ENCODE measurements around the gene GRWD1.

The GRWD1 gene

DNA sequence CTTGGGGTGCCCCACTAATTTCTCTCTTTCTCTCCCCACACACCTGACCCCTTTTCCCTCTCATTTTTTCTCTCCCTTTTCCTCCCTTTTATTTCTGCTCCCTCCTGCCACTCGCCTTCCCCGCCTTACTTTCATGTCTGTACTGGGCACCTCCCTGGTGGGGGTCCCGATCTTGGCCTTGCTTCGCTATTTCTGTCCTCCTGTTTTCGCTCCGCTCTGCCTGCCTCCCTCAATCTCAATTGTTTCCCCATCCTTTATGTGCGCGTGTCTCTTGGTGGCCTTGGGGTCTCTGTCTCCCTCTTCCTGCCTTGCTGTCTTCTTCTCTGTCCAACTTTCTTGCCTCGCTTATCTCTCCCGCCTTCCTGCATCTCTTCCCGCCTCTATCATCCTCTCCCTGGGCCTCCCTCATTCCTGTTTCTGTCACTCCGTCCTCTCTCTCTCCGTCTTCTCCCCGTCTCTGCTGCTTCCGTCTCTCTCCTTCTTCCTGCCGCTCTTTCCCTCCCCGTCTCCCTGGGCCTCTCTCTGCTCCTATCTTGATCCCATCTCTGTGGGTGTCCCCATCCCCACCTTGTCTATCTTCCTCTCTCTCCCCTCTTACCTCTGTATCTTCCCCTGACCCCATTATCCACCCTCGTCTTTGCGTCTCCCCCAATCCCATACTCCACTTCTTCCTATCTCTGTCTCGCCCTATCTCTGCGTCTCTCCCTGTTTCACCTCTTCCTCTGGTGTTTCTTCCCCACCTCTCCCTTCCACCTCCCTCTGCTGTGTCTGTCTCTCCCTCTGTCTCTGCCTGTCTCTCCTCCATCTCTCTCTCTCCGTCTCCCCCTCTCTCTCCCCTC lies 48.3 kb upstream of the GRWD1 start:
- TF ChIP-seq TCF12 (IDR thresholded peaks at IDR 0.05; ENCODE audit: low read depth) (no peak), TEAD4 (IDR thresholded peaks at IDR 0.05) (no peak), CEBPB (IDR thresholded peaks at IDR 0.05) (no peak), CREB1 (IDR thresholded peaks at IDR 0.05; ENCODE audit: low read depth) (no peak)
- TF ChIP-seq, protein P1, sequence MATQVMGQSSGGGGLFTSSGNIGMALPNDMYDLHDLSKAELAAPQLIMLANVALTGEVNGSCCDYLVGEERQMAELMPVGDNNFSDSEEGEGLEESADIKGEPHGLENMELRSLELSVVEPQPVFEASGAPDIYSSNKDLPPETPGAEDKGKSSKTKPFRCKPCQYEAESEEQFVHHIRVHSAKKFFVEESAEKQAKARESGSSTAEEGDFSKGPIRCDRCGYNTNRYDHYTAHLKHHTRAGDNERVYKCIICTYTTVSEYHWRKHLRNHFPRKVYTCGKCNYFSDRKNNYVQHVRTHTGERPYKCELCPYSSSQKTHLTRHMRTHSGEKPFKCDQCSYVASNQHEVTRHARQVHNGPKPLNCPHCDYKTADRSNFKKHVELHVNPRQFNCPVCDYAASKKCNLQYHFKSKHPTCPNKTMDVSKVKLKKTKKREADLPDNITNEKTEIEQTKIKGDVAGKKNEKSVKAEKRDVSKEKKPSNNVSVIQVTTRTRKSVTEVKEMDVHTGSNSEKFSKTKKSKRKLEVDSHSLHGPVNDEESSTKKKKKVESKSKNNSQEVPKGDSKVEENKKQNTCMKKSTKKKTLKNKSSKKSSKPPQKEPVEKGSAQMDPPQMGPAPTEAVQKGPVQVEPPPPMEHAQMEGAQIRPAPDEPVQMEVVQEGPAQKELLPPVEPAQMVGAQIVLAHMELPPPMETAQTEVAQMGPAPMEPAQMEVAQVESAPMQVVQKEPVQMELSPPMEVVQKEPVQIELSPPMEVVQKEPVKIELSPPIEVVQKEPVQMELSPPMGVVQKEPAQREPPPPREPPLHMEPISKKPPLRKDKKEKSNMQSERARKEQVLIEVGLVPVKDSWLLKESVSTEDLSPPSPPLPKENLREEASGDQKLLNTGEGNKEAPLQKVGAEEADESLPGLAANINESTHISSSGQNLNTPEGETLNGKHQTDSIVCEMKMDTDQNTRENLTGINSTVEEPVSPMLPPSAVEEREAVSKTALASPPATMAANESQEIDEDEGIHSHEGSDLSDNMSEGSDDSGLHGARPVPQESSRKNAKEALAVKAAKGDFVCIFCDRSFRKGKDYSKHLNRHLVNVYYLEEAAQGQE (IDR thresholded peaks at IDR 0.05; ENCODE audit: low read depth) = no peak

DNA sequence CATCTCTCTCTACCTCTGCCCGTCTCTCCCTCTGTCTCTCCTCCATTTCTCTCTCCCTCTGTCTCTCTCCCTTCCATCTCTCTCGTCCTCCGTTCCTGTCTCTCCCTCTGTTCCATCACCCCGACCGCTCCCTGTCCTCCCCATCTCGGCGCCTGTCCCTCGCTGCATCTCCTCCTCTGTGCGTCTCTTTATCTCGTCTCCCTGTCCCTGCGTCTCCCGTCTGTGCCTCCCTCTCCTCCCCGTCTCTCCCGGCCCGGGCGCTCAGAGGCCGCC lies 47.7 kb upstream of the GRWD1 start:
- TF ChIP-seq ZBTB7A (IDR thresholded peaks at IDR 0.05; ENCODE audit: low read depth) (no peak), CEBPB (IDR thresholded peaks at IDR 0.05) (no peak), FOXM1 (IDR thresholded peaks at IDR 0.05; ENCODE audit: borderline replicate concordance, low read depth) (no peak), EP300 (IDR thresholded peaks at IDR 0.05; ENCODE audit: borderline replicate concordance) (no peak), TAF1 (IDR thresholded peaks at IDR 0.05; ENCODE audit: low read depth) (no peak), RAD21 (IDR thresholded peaks at IDR 0.05; ENCODE audit: low read depth) (no peak), NFIC (IDR thresholded peaks at IDR 0.05) (no peak), YY1 (IDR thresholded peaks at IDR 0.05; ENCODE audit: low read depth) (no peak), TEAD4 (IDR thresholded peaks at IDR 0.05) (no peak), EGR1 (IDR thresholded peaks at IDR 0.05) (no peak)
- TF ChIP-seq, protein P1 (IDR thresholded peaks at IDR 0.05; ENCODE audit: low read depth) = no peak
- TF ChIP-seq, protein P2, sequence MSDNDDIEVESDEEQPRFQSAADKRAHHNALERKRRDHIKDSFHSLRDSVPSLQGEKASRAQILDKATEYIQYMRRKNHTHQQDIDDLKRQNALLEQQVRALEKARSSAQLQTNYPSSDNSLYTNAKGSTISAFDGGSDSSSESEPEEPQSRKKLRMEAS (IDR thresholded peaks at IDR 0.05) = no peak
- TF ChIP-seq, protein P3, sequence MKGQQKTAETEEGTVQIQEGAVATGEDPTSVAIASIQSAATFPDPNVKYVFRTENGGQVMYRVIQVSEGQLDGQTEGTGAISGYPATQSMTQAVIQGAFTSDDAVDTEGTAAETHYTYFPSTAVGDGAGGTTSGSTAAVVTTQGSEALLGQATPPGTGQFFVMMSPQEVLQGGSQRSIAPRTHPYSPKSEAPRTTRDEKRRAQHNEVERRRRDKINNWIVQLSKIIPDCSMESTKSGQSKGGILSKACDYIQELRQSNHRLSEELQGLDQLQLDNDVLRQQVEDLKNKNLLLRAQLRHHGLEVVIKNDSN (IDR thresholded peaks at IDR 0.05) = no peak

DNA sequence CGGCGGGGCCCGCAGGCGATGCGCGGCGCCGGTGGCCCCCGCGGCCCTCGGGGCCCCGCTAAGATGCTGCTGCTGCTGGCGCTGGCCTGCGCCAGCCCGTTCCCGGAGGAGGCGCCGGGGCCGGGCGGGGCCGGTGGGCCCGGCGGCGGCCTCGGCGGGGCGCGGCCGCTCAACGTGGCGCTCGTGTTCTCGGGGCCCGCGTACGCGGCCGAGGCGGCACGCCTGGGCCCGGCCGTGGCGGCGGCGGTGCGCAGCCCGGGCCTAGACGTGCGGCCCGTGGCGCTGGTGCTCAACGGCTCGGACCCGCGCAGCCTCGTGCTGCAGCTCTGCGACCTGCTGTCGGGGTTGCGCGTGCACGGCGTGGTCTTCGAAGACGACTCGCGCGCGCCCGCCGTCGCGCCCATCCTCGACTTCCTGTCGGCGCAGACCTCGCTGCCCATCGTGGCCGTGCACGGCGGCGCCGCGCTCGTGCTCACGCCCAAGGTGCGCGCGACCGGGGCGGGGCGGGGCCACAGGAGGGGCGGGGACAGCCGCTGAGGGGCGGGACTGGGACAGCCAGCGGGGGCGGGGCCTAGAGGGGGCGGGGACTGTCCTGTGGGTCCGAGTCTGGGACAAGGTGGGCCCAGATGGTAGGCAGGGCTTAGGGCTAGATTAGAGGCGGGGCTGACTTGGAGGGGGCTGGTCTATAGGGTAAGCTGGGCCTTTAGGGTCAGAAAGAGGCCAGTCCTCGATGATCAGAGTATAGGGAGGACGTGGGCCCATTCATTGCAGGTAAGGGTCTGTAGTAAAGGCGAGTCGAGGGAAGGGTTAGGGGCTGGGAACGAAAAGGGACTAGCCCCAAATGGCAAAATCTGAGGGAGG lies 47.2 kb upstream of the GRWD1 start:
- no peak for TF ChIP-seq TAF1 (IDR thresholded peaks at IDR 0.05; ENCODE audit: low read depth)
- TF ChIP-seq, protein P2 (IDR thresholded peaks at IDR 0.05) = peak; percentile 96

DNA sequence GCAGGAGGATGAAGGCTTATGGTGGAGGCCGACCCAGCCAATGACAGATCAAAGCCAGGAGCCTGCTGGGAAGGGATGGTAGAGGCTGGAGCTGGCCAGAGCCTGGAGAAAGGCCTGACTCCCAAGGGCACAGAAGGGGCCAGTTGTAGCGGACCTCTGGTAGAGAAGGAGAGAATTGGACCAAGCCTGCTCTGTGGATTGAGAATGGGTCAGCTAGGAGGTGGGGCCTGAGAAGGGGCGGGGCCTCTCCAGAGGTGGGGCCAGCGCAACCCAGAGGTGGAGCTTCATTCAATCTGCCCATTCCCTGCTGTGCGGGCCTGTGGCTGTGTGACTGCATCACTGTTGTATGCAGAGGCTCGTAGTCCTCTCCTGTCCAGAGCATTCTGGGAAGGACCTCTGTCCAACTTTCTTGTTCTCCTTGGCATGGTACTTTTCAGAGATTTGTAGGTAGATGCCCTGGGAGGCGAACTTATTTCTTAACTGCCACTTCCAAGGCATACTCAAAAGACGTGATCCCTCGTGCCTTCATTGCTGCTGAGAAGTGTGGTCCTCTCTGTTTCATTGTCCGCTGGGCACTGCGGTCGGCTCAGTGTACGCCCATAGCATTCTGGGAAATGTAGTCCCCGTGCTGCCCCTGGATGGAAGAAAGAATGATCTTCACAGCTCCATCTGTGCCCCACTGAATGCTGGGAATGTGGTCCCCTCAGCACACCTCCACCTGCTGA lies 45.6 kb upstream of the GRWD1 start:
- no peak for TF ChIP-seq EGR1 (IDR thresholded peaks at IDR 0.05)
- TF ChIP-seq CEBPB (IDR thresholded peaks at IDR 0.05) = no peak
- 0 out of 2 replicates have a peak, but pooled peaks have one; percentile 11 for TF ChIP-seq TEAD4 (IDR thresholded peaks at IDR 0.05)
- TF ChIP-seq, protein P3 (IDR thresholded peaks at IDR 0.05) = no peak
- TF ChIP-seq NFIC (IDR thresholded peaks at IDR 0.05) = no peak
- TF ChIP-seq RAD21 (IDR thresholded peaks at IDR 0.05; ENCODE audit: low read depth) = no peak
- no peak for TF ChIP-seq CREB1 (IDR thresholded peaks at IDR 0.05; ENCODE audit: low read depth)
- no peak for TF ChIP-seq FOXM1 (IDR thresholded peaks at IDR 0.05; ENCODE audit: borderline replicate concordance, low read depth)
- TF ChIP-seq, protein P2 (IDR thresholded peaks at IDR 0.05) = peak; percentile 68
- 0 out of 2 replicates have a peak, but pooled peaks have one; percentile 54 for TF ChIP-seq YY1 (IDR thresholded peaks at IDR 0.05; ENCODE audit: low read depth)
- no peak for TF ChIP-seq ZBTB7A (IDR thresholded peaks at IDR 0.05; ENCODE audit: low read depth)
- TF ChIP-seq EP300 (IDR thresholded peaks at IDR 0.05; ENCODE audit: borderline replicate concordance) = no peak
- no peak for TF ChIP-seq TCF12 (IDR thresholded peaks at IDR 0.05; ENCODE audit: low read depth)
- TF ChIP-seq TAF1 (IDR thresholded peaks at IDR 0.05; ENCODE audit: low read depth) = no peak; the same call in 1 of the 2 replicates
- TF ChIP-seq, protein P1 (IDR thresholded peaks at IDR 0.05; ENCODE audit: low read depth) = peak; percentile 55; the same call in 1 of the 2 replicates

All from Ishikawa (cell line).